Measurements from ENCODE around the gene PGC. TPM values are rescaled to one million over a fixed set of nuclear protein-coding genes. Genes with fewer than 3 reads are reported as not detected.

PGC gene
- total RNA-seq, 1 experiment from 2014 or later, result 0.63 TPM

DNA sequence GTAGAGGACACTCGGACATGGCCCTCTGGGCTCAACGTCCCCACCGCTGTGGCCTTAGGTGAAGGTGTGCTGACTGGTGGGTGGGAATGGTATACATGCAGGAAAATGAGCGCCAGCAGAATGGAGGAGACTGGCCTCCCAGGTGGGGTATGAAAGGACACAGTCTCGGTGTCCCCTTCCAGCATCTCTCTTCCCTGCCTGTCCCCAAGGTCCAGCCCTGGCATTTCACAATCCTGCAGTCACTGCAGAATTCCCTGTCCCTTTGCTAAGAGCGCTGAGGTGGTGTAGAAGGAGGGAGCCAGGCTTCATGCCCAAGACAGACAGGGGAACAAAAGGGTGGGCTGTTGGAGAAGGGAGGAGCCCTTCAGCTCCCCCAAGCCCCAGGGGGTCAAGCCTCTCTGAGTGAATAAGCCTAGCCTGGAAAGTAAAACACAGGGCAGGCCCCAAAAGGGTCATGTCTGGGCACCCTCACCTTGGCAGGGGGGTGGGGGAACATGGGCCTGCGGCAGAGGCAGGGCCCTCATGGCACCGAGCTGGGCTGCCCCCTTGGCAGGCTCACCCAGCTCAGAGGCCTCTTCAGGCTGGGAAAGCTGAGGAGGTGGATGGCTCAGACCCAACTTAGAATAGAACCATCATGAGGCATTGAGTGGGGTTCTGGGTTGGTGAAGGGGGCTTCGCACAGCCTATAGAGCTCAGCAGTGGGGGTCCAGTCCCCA lies 35.7 kb downstream of the PGC start:
- Mint-ChIP-seq H3K4me3 (no peak overlapping the region), H3K9me3 (no peaks in the 10 kb centered on the region), H3K36me3 (no peaks in the 10 kb centered on the region), H3K27me3 (ENCODE audit: low read depth) (no peaks in the 10 kb centered on the region), H3K4me1 (peaks cover 4% of the 10 kb centered on the region), H3K27ac (no peak overlapping the region)
- no peak for ATAC-seq
- ChIA-PET CTCF (interaction anchor here (0.6 to 1.9 kb wide), 3 partner anchors 65 to 343 kb away, joined by 3 to 4 read pairs (median 4); no protein-coding TSS in a partner anchor), POLR2A (no interaction called here)
- TF ChIP-seq, protein P1, sequence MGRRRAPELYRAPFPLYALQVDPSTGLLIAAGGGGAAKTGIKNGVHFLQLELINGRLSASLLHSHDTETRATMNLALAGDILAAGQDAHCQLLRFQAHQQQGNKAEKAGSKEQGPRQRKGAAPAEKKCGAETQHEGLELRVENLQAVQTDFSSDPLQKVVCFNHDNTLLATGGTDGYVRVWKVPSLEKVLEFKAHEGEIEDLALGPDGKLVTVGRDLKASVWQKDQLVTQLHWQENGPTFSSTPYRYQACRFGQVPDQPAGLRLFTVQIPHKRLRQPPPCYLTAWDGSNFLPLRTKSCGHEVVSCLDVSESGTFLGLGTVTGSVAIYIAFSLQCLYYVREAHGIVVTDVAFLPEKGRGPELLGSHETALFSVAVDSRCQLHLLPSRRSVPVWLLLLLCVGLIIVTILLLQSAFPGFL (CRISPR knock-in tag; IDR thresholded peaks at IDR 0.05; ENCODE audit: borderline replicate concordance), result no peak
- TF ChIP-seq JAZF1 (CRISPR knock-in tag; IDR thresholded peaks at IDR 0.05) (no peak), TP53 (CRISPR knock-in tag; IDR thresholded peaks at IDR 0.05) (no peak)
- TF ChIP-seq, protein P2, sequence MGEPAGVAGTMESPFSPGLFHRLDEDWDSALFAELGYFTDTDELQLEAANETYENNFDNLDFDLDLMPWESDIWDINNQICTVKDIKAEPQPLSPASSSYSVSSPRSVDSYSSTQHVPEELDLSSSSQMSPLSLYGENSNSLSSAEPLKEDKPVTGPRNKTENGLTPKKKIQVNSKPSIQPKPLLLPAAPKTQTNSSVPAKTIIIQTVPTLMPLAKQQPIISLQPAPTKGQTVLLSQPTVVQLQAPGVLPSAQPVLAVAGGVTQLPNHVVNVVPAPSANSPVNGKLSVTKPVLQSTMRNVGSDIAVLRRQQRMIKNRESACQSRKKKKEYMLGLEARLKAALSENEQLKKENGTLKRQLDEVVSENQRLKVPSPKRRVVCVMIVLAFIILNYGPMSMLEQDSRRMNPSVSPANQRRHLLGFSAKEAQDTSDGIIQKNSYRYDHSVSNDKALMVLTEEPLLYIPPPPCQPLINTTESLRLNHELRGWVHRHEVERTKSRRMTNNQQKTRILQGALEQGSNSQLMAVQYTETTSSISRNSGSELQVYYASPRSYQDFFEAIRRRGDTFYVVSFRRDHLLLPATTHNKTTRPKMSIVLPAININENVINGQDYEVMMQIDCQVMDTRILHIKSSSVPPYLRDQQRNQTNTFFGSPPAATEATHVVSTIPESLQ (CRISPR knock-in tag; IDR thresholded peaks at IDR 0.05), result no peak
- no peak for DNase-seq (ENCODE audit: low spot score)

DNA sequence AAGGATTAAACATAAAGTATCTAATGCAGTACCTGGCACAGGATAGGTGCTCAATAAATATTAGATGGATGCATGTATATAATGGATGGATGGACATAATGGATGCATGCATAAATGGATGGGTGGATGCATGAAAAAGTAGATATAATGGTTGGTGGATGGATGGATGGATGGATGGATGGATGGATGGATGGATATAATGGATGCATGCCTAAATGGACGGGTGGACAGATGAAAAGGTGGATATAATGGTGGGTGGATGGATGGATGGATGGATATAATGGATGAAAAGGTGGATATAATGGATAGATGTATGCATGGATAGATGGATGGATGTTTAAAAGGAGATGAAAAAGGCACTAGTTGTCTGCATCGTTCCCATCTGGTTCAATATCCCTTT lies 37.8 kb downstream of the PGC start:
- no peak for DNase-seq (ENCODE audit: low spot score)
- ATAC-seq, result no peak
- Mint-ChIP-seq H3K27me3 (ENCODE audit: low read depth) (no peaks in the 10 kb centered on the region), H3K4me3 (no peak overlapping the region), H3K27ac (no peak overlapping the region), H3K36me3 (no peaks in the 10 kb centered on the region), H3K9me3 (no peaks in the 10 kb centered on the region), H3K4me1 (peaks cover 4% of the 10 kb centered on the region)
- ChIA-PET CTCF (interaction anchor here (0.5 to 1.4 kb wide), 4 partner anchors 16 to 342 kb away, joined by 3 to 6 read pairs (median 3); no protein-coding TSS in a partner anchor), POLR2A (interaction anchor here (1.4 kb wide), 1 partner anchor 25 kb away, joined by 3 read pairs; no protein-coding TSS in a partner anchor)
- no peak for TF ChIP-seq ZNF121 (CRISPR knock-in tag; IDR thresholded peaks at IDR 0.05)
- TF ChIP-seq, protein P3, sequence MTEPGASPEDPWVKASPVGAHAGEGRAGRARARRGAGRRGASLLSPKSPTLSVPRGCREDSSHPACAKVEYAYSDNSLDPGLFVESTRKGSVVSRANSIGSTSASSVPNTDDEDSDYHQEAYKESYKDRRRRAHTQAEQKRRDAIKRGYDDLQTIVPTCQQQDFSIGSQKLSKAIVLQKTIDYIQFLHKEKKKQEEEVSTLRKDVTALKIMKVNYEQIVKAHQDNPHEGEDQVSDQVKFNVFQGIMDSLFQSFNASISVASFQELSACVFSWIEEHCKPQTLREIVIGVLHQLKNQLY (CRISPR knock-in tag; IDR thresholded peaks at IDR 0.05), result no peak
- TF ChIP-seq, protein P4, sequence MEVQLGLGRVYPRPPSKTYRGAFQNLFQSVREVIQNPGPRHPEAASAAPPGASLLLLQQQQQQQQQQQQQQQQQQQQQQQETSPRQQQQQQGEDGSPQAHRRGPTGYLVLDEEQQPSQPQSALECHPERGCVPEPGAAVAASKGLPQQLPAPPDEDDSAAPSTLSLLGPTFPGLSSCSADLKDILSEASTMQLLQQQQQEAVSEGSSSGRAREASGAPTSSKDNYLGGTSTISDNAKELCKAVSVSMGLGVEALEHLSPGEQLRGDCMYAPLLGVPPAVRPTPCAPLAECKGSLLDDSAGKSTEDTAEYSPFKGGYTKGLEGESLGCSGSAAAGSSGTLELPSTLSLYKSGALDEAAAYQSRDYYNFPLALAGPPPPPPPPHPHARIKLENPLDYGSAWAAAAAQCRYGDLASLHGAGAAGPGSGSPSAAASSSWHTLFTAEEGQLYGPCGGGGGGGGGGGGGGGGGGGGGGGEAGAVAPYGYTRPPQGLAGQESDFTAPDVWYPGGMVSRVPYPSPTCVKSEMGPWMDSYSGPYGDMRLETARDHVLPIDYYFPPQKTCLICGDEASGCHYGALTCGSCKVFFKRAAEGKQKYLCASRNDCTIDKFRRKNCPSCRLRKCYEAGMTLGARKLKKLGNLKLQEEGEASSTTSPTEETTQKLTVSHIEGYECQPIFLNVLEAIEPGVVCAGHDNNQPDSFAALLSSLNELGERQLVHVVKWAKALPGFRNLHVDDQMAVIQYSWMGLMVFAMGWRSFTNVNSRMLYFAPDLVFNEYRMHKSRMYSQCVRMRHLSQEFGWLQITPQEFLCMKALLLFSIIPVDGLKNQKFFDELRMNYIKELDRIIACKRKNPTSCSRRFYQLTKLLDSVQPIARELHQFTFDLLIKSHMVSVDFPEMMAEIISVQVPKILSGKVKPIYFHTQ (CRISPR knock-in tag; IDR thresholded peaks at IDR 0.05), result no peak
- TF ChIP-seq, protein P5, sequence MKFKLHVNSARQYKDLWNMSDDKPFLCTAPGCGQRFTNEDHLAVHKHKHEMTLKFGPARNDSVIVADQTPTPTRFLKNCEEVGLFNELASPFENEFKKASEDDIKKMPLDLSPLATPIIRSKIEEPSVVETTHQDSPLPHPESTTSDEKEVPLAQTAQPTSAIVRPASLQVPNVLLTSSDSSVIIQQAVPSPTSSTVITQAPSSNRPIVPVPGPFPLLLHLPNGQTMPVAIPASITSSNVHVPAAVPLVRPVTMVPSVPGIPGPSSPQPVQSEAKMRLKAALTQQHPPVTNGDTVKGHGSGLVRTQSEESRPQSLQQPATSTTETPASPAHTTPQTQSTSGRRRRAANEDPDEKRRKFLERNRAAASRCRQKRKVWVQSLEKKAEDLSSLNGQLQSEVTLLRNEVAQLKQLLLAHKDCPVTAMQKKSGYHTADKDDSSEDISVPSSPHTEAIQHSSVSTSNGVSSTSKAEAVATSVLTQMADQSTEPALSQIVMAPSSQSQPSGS (CRISPR knock-in tag; IDR thresholded peaks at IDR 0.05; ENCODE audit: borderline replicate concordance, low read depth), result no peak
- TF ChIP-seq, protein P6, sequence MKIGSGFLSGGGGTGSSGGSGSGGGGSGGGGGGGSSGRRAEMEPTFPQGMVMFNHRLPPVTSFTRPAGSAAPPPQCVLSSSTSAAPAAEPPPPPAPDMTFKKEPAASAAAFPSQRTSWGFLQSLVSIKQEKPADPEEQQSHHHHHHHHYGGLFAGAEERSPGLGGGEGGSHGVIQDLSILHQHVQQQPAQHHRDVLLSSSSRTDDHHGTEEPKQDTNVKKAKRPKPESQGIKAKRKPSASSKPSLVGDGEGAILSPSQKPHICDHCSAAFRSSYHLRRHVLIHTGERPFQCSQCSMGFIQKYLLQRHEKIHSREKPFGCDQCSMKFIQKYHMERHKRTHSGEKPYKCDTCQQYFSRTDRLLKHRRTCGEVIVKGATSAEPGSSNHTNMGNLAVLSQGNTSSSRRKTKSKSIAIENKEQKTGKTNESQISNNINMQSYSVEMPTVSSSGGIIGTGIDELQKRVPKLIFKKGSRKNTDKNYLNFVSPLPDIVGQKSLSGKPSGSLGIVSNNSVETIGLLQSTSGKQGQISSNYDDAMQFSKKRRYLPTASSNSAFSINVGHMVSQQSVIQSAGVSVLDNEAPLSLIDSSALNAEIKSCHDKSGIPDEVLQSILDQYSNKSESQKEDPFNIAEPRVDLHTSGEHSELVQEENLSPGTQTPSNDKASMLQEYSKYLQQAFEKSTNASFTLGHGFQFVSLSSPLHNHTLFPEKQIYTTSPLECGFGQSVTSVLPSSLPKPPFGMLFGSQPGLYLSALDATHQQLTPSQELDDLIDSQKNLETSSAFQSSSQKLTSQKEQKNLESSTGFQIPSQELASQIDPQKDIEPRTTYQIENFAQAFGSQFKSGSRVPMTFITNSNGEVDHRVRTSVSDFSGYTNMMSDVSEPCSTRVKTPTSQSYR (CRISPR knock-in tag; IDR thresholded peaks at IDR 0.05), result no peak
- no peak for TF ChIP-seq NFE2L1 (CRISPR knock-in tag; IDR thresholded peaks at IDR 0.05)
- no peak for TF ChIP-seq OVOL2 (CRISPR knock-in tag; IDR thresholded peaks at IDR 0.05; ENCODE audit: borderline replicate concordance)
- no peak for TF ChIP-seq GTF2I (CRISPR knock-in tag; conservative IDR thresholded peaks at IDR 0.05)
- no peak for TF ChIP-seq MAX (CRISPR knock-in tag; IDR thresholded peaks at IDR 0.05)
- TF ChIP-seq, protein P7, sequence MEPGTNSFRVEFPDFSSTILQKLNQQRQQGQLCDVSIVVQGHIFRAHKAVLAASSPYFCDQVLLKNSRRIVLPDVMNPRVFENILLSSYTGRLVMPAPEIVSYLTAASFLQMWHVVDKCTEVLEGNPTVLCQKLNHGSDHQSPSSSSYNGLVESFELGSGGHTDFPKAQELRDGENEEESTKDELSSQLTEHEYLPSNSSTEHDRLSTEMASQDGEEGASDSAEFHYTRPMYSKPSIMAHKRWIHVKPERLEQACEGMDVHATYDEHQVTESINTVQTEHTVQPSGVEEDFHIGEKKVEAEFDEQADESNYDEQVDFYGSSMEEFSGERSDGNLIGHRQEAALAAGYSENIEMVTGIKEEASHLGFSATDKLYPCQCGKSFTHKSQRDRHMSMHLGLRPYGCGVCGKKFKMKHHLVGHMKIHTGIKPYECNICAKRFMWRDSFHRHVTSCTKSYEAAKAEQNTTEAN (CRISPR knock-in tag; IDR thresholded peaks at IDR 0.05), result no peak
- TF ChIP-seq, protein P8, sequence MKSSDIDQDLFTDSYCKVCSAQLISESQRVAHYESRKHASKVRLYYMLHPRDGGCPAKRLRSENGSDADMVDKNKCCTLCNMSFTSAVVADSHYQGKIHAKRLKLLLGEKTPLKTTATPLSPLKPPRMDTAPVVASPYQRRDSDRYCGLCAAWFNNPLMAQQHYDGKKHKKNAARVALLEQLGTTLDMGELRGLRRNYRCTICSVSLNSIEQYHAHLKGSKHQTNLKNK (CRISPR knock-in tag; IDR thresholded peaks at IDR 0.05), result no peak
- TF ChIP-seq NFYB (CRISPR knock-in tag; conservative IDR thresholded peaks at IDR 0.05; ENCODE audit: low read depth), result no peak
- TF ChIP-seq CDX4 (CRISPR knock-in tag; IDR thresholded peaks at IDR 0.05; ENCODE audit: borderline replicate concordance), result no peak
- TF ChIP-seq ELF4 (CRISPR knock-in tag; IDR thresholded peaks at IDR 0.05; ENCODE audit: low read depth), result no peak
